NCI-H146 (cell line): ENCODE results near the gene HTR2A.
"Not testable (repeated sequence)": the region's sequence is repeated elsewhere in the genome, so short reads cannot be mapped to it uniquely, and the experiment has no call there.

Experiments
- DNase-seq: peaks from one replicate; lab custom pipeline; 2025; lab: John Stamatoyannopoulos, UW

Gene HTR2A

GRCh38 chr13:46804921-46805320 is 91.9 kb downstream of the HTR2A start:
- DNase-seq, result not testable (repeated sequence)

GRCh38 chr13:46804391-46804815 is 92.5 kb downstream of the HTR2A start:
- no peak for DNase-seq

- DNase-seq, result no peak
Observed at GRCh38 chr13:46803586-46803985, 93.3 kb downstream of the HTR2A start.

- no peak for DNase-seq
Observed at GRCh38 chr13:46801858-46802257, 95.0 kb downstream of the HTR2A start.

GRCh38 chr13:46799139-46799538 is 97.7 kb downstream of the HTR2A start:
- no peak for DNase-seq

GRCh38 chr13:46797501-46798237 is 99.2 kb downstream of the HTR2A start:
- DNase-seq, result peak; percentile 33

- DNase-seq, result peak; percentile 96
Observed at GRCh38 chr13:46796515-46797474, 100.1 kb downstream of the HTR2A start, which contains the start of gene ESD. Gene ESD (minus strand): TSS chr13:46797161. CDS start chr13:46791413, 5,748 bp downstream.

- DNase-seq, result no peak
Observed at GRCh38 chr13:46796129-46796514, 100.7 kb downstream of the HTR2A start.

GRCh38 chr13:46795321-46795720 is 101.5 kb downstream of the HTR2A start:
- DNase-seq, result no peak

- DNase-seq, result no peak
Observed at GRCh38 chr13:46783504-46783903, 113.3 kb downstream of the HTR2A start.

- DNase-seq, result no peak
Observed at GRCh38 chr13:46782691-46783090, 114.2 kb downstream of the HTR2A start.

GRCh38 chr13:46782066-46782465 is 114.8 kb downstream of the HTR2A start:
- DNase-seq, result no peak
